ENCODE results near the gene MCOLN2.
"Not testable (repeated sequence)": the region's sequence is repeated elsewhere in the genome, so short reads cannot be mapped to it uniquely, and the experiment has no call there.

MCOLN2 gene

GRCh38 chr1:84996846-84997666, at the start of gene MCOLN2:
TSS of gene MCOLN2 (minus strand) at chr1:84997113. CDS start at chr1:84996872, 241 bp downstream.
- DNase-seq, result peak; percentile 39

GRCh38 chr1:85042413-85042812, 45.5 kb upstream of the MCOLN2 start:
- no peak for DNase-seq

- no peak for DNase-seq
Observed at GRCh38 chr1:85041793-85042192, 44.9 kb upstream of the MCOLN2 start.

- no peak for DNase-seq
Observed at GRCh38 chr1:85033221-85033620, 36.3 kb upstream of the MCOLN2 start.

GRCh38 chr1:85030536-85030935, 33.6 kb upstream of the MCOLN2 start:
- DNase-seq, result no peak

- DNase-seq, result no peak
Observed at GRCh38 chr1:85028151-85028550, 31.2 kb upstream of the MCOLN2 start.

- DNase-seq, result no peak
Observed at GRCh38 chr1:85027242-85027983, 30.5 kb upstream of the MCOLN2 start.

GRCh38 chr1:85025940-85026339, 29.0 kb upstream of the MCOLN2 start:
- no peak for DNase-seq

- no peak for DNase-seq
Observed at GRCh38 chr1:85024736-85025135, 27.8 kb upstream of the MCOLN2 start.

- DNase-seq, result no peak
Observed at GRCh38 chr1:85022700-85023099, 25.8 kb upstream of the MCOLN2 start.

GRCh38 chr1:85019994-85020393, 23.1 kb upstream of the MCOLN2 start:
- no peak for DNase-seq

GRCh38 chr1:85015826-85016225, 18.9 kb upstream of the MCOLN2 start:
- no peak for DNase-seq

GRCh38 chr1:85005641-85006040, 8.7 kb upstream of the MCOLN2 start:
- DNase-seq, result not testable (repeated sequence)

- no peak for DNase-seq
Observed at GRCh38 chr1:85001742-85002141, 4.8 kb upstream of the MCOLN2 start.

- no peak for DNase-seq
Observed at GRCh38 chr1:84998642-84999280, 1.8 kb upstream of the MCOLN2 start.

GRCh38 chr1:84997667-84998600, 1.0 kb upstream of the MCOLN2 start:
- DNase-seq, result peak; percentile 30

- no peak for DNase-seq
Observed at GRCh38 chr1:84995484-84996334, 1.2 kb downstream of the MCOLN2 start.

- no peak for DNase-seq
Observed at GRCh38 chr1:84991097-84991920, 5.6 kb downstream of the MCOLN2 start.

- DNase-seq, result no peak
Observed at GRCh38 chr1:84988588-84988987, 8.3 kb downstream of the MCOLN2 start.

- not testable (repeated sequence) for DNase-seq
Observed at GRCh38 chr1:84986561-84986960, 10.4 kb downstream of the MCOLN2 start.

- DNase-seq, result no peak
Observed at GRCh38 chr1:84985365-84985764, 11.5 kb downstream of the MCOLN2 start.

All from DMS79 (cell line).